Medulla oblongata (tissue), 1 donor: Measurements from ENCODE around the gene HBG1.

Experiments used
- DNase-seq: peaks from one replicate; pipeline ENCODE4 v3.0.0-alpha.2; 2015; ENCODE audit errors: extremely low spot score

HBG1 gene

GRCh38 chr11:5246772-5247471 is 2.7 kb downstream of the HBG1 start:
- DNase-seq: no peak

GRCh38 chr11:5245155-5245554 is 4.5 kb downstream of the HBG1 start:
- no peak for DNase-seq

- no peak for DNase-seq
Observed at GRCh38 chr11:5243816-5244180, 5.9 kb downstream of the HBG1 start.

- no peak for DNase-seq
Observed at GRCh38 chr11:5242933-5243815, 6.5 kb downstream of the HBG1 start.

- no peak for DNase-seq
Observed at GRCh38 chr11:5242208-5242607, 7.4 kb downstream of the HBG1 start.

- DNase-seq: no peak
Observed at GRCh38 chr11:5241458-5241857, 8.2 kb downstream of the HBG1 start.

GRCh38 chr11:5240458-5240857 is 9.2 kb downstream of the HBG1 start:
- no peak for DNase-seq

GRCh38 chr11:5240056-5240455 is 9.6 kb downstream of the HBG1 start:
- no peak for DNase-seq

- DNase-seq: no peak
Observed at GRCh38 chr11:5239046-5239445, 10.6 kb downstream of the HBG1 start.

GRCh38 chr11:5238486-5238885 is 11.2 kb downstream of the HBG1 start:
- no peak for DNase-seq

GRCh38 chr11:5237420-5237819 is 12.2 kb downstream of the HBG1 start:
- DNase-seq: no peak

- no peak for DNase-seq
Observed at GRCh38 chr11:5235364-5236095, 14.1 kb downstream of the HBG1 start.

- DNase-seq: no peak
Observed at GRCh38 chr11:5234381-5234834, 15.2 kb downstream of the HBG1 start, which contains the start of gene HBD. Gene HBD, minus strand, starts transcription at chr11:5234483. Its CDS starts 50 bp downstream, at chr11:5234433.

- DNase-seq: no peak
Observed at GRCh38 chr11:5233307-5233706, 16.4 kb downstream of the HBG1 start.

GRCh38 chr11:5232821-5233220 is 16.8 kb downstream of the HBG1 start:
- no peak for DNase-seq

GRCh38 chr11:5232176-5232575 is 17.5 kb downstream of the HBG1 start:
- no peak for DNase-seq

GRCh38 chr11:5231111-5231510 is 18.5 kb downstream of the HBG1 start:
- no peak for DNase-seq

- no peak for DNase-seq
Observed at GRCh38 chr11:5230266-5230665, 19.4 kb downstream of the HBG1 start.

GRCh38 chr11:5229796-5230195 is 19.9 kb downstream of the HBG1 start:
- DNase-seq: no peak

GRCh38 chr11:5229356-5229755 is 20.3 kb downstream of the HBG1 start:
- no peak for DNase-seq

GRCh38 chr11:5228124-5228523 is 21.5 kb downstream of the HBG1 start:
- no peak for DNase-seq

GRCh38 chr11:5227681-5228080 is 22.0 kb downstream of the HBG1 start:
- no peak for DNase-seq
